Chondrocyte (in vitro differentiated cells): ENCODE measurements around the gene SS18L1. TPM values are rescaled to one million over a fixed set of nuclear protein-coding genes. Genes with fewer than 3 reads are reported as not detected.

Source experiments
- DNase-seq: peaks from one replicate; pipeline ENCODE4 v3.0.0; 2021; ENCODE audit warnings: mixed read lengths, low spot score
- H3K27ac Mint-ChIP-seq: one replicate; pipeline ENCODE4 v1.8.0; 2021; ENCODE audit warnings: mild to moderate bottlenecking, moderate library complexity, mixed read lengths; ENCODE audit not compliant: unreplicated experiment
- H3K27me3 Mint-ChIP-seq: 2 replicates; pipeline ENCODE4 v1.8.0; 2021; ENCODE audit warnings: low read depth, mixed read lengths
- H3K36me3 Mint-ChIP-seq: 2 replicates; pipeline ENCODE4 v1.8.0; 2021; ENCODE audit warnings: low read depth, mixed read lengths
- H3K4me1 Mint-ChIP-seq: 2 replicates; pipeline ENCODE4 v1.8.0; 2021; ENCODE audit warnings: low read depth, mild to moderate bottlenecking, mixed read lengths
- H3K4me3 Mint-ChIP-seq: one replicate; pipeline ENCODE4 v1.8.0; 2021; ENCODE audit warnings: mild to moderate bottlenecking, moderate library complexity, mixed read lengths; ENCODE audit not compliant: unreplicated experiment
- H3K9me3 Mint-ChIP-seq: 2 replicates; pipeline ENCODE4 v1.8.0; 2021; ENCODE audit warnings: low read depth, mixed read lengths
- long read RNA-seq: library from polyadenylated mRNA; stranded (forward); transcript quantifications from one replicate; pipeline ENCODE4 v2.0.0, GENCODE V29; 2021
- total RNA-seq: library from RNA; stranded (reverse); gene quantifications from 3 replicates; pipeline ENCODE4 v1.2.1, GENCODE V29; 2021
- TF ChIP-seq, protein P1 (sequence below): fragments of 200-600 bp; sonication (generic); IDR thresholded peaks from 2 replicates; pipeline ENCODE4 v1.5.0; 2021; ENCODE audit warnings: antibody characterized with exemption, mild to moderate bottlenecking, moderate library complexity

SS18L1 gene
- 13.3 to 14.8 TPM (median 13.4 TPM) in 3 replicates for total RNA-seq
- long read RNA-seq, full-length matches to known transcripts = 1 of 4 reads
- long read RNA-seq, partial matches to known transcripts = 0 of 4 reads
- long read RNA-seq, other reads (novel, unspliced or antisense) = 3 of 4 reads

DNA sequence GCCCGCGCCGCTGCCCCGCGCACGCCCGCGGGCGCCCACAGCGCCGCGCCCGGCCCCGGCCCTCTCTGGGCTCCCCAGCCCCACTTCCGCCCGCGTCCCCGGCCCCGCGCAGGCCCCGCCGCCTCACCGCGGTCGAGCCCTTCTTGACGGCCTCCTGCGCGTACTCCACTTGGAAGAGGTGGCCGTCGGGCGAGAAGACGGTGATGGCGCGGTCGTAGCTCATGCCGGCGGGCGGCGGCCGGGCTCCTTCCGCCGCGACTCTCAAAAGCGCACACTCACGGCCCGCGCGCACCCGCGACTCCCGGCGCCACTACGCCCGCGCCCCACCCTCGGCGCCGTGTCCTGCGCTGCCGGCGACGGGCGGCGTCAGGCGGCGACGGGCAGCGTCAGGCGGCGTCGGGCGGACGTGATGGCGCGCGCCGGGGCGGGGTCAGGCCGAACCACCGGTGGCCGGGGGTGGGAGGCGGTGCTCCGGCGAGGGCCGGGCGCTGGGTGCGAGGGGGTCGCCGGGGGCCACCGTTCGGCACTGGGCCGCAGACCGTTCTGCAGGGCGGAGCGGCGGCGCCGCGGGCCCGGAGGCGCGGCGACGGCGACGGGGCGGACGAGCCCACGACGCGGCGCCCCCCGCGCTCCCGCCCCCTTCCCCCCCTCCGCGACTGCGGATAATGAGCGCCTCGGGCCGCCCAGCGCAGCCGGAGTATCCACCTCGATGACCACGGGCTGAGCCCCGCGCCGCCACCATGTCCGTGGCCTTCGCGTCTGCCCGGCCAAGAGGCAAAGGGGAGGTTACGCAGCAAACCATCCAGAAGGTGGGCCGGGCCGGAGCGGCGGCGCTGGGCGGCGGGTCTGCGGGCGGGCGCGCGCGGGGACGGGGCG, at the start of gene SS18L1, which contains the start of gene PSMA7:
Gene SS18L1, plus strand, starts transcription at position 689 of the 876 bp plus-strand sequence. Its CDS starts 52 bp downstream, at position 741.
Gene PSMA7, minus strand, starts transcription at position 314 of the 876 bp plus-strand sequence. Its CDS starts 91 bp downstream, at position 223.
- Mint-ChIP-seq H3K9me3 (no peaks in the 10 kb centered on the region), H3K27ac (peak within 1 kb of the TSS; percentile 93), H3K27me3 (no peaks in the 10 kb centered on the region), H3K4me3 (peak within 1 kb of the TSS; percentile 79), H3K36me3 (peaks cover 6% of the 10 kb centered on the region), H3K4me1 (peaks cover 47% of the 10 kb centered on the region)
- TF ChIP-seq, protein P1, sequence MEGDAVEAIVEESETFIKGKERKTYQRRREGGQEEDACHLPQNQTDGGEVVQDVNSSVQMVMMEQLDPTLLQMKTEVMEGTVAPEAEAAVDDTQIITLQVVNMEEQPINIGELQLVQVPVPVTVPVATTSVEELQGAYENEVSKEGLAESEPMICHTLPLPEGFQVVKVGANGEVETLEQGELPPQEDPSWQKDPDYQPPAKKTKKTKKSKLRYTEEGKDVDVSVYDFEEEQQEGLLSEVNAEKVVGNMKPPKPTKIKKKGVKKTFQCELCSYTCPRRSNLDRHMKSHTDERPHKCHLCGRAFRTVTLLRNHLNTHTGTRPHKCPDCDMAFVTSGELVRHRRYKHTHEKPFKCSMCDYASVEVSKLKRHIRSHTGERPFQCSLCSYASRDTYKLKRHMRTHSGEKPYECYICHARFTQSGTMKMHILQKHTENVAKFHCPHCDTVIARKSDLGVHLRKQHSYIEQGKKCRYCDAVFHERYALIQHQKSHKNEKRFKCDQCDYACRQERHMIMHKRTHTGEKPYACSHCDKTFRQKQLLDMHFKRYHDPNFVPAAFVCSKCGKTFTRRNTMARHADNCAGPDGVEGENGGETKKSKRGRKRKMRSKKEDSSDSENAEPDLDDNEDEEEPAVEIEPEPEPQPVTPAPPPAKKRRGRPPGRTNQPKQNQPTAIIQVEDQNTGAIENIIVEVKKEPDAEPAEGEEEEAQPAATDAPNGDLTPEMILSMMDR = no peak
- peak; percentile 92 for DNase-seq

GRCh38 chr20:62096421-62097380, 46.9 kb upstream of the SS18L1 start:
- Mint-ChIP-seq H3K36me3 (peaks cover 6% of the 10 kb centered on the region), H3K4me1 (no peaks in the 10 kb centered on the region), H3K4me3 (no peak overlapping the region), H3K9me3 (peaks cover 8% of the 10 kb centered on the region), H3K27ac (no peak overlapping the region), H3K27me3 (peaks cover 7% of the 10 kb centered on the region)
- peak; percentile 77 for DNase-seq
- TF ChIP-seq, protein P1 = no peak

- Mint-ChIP-seq H3K4me3 (no peak overlapping the region), H3K9me3 (peaks cover 8% of the 10 kb centered on the region), H3K36me3 (peaks cover 6% of the 10 kb centered on the region), H3K4me1 (no peaks in the 10 kb centered on the region), H3K27ac (no peak overlapping the region), H3K27me3 (no peaks in the 10 kb centered on the region)
- TF ChIP-seq, protein P1 = no peak
- DNase-seq = no peak
These were observed 45.6 kb upstream of the SS18L1 start for GRCh38 chr20:62097881-62098407.

DNA sequence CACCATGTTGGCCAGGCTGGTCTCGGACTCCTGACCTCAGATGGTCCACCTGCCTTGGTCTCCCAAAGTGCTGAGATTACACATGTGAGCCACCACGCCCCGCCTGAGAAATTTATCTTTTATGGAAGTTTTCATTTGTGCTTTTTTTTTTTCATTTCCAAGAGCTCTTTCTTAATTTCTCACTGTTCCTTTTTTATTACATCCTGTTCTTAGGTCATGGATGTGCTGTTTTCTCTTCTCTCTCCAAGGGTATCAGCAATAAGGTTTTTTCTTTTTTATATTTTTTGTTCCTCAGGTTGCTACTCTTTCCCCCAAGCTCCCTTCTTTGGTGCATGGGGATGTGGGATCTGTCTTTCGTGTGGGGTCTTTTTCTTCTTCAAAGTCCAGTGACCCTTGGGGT, 42.5 kb upstream of the SS18L1 start:
- H3K36me3 Mint-ChIP-seq = peaks cover 6% of the 10 kb centered on the region
- no peak overlapping the region for H3K27ac Mint-ChIP-seq

More for the DNA sequence above, 42.5 kb upstream of the SS18L1 start:
- Mint-ChIP-seq H3K27me3 (no peaks in the 10 kb centered on the region), H3K9me3 (peaks cover 14% of the 10 kb centered on the region), H3K4me1 (no peaks in the 10 kb centered on the region), H3K4me3 (no peak overlapping the region)
- TF ChIP-seq, protein P1 = no peak
- no peak for DNase-seq
